Memory B cell (primary cell): Measurements from ENCODE around the gene TNFAIP3.

Experiments used
- ATAC-seq: fragments of 150-1000 bp; cut with Tn5 transposase; 2 replicates; pipeline ENCODE4 v1.10.0; 2021; ENCODE audit warnings: low read depth, mild to moderate bottlenecking, moderate library complexity
- DNase-seq, 2 donors: peaks; one replicate each; pipeline ENCODE4 v3.0.0; 2022; ENCODE audit warnings: low spot score in 2 of 2
- H3K27ac Mint-ChIP-seq: one replicate; pipeline ENCODE4 v1.8.0; 2022; ENCODE audit warnings: mild to moderate bottlenecking, moderate library complexity, mixed read lengths
- H3K27me3 Mint-ChIP-seq: one replicate; pipeline ENCODE4 v1.8.0; 2022; ENCODE audit warnings: mixed read lengths
- H3K36me3 Mint-ChIP-seq: one replicate; pipeline ENCODE4 v1.8.0; 2022; ENCODE audit warnings: mild to moderate bottlenecking, mixed read lengths
- H3K4me1 Mint-ChIP-seq: one replicate; pipeline ENCODE4 v1.8.0; 2022; ENCODE audit warnings: mixed read lengths
- H3K4me3 Mint-ChIP-seq: one replicate; pipeline ENCODE4 v1.8.0; 2022; ENCODE audit warnings: mild to moderate bottlenecking, moderate library complexity, mixed read lengths
- H3K9me3 Mint-ChIP-seq: one replicate; pipeline ENCODE4 v1.8.0; 2022; ENCODE audit warnings: mixed read lengths

Gene TNFAIP3

DNA sequence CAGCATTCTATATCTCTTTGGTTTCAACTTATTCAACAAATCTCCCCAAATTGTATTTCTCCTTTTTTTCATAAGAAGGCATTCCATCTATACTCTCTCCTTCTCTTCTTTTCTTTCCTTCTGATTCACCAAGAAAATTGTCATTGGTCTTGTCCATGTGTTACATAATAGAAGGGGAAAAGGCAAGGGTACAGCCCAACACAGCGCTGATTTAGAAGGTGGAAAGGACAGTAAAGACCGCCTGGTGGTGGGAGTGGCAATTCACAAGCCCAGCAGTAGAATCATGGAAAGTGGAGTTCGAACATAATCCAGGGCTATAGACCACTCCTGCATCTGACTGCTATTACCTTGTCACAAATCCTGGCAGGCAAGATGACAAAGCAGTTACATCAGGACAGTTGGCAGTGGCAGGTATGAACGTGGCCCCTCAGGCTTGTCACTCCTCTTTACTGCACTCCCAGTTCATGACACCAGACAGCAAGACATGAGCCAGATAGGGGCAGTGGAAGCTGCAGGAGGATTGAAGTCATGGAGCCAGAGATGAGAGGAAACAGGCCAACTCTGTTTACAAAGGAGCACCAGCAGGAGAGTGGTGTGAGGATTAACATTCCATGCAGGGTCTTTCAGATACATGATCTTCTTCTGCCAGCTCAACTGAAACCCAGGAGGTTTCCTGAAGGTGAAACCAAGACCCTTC lies 2.1 kb upstream of the TNFAIP3 start:
- no peaks in the 10 kb centered on the region for H3K9me3 Mint-ChIP-seq
- peaks cover 5% of the 10 kb centered on the region for H3K36me3 Mint-ChIP-seq
- ATAC-seq (no peak), DNase-seq (no peak)
- H3K27ac Mint-ChIP-seq, result peak overlapping the region; percentile 97
- H3K4me3 Mint-ChIP-seq, result no peak overlapping the region
- peaks cover 19% of the 10 kb centered on the region for H3K4me1 Mint-ChIP-seq
- H3K27me3 Mint-ChIP-seq, result no peaks in the 10 kb centered on the region

- Mint-ChIP-seq H3K27me3 (no peaks in the 10 kb centered on the region), H3K4me3 (peak overlapping the region; percentile 89), H3K36me3 (peaks cover 1% of the 10 kb centered on the region), H3K4me1 (peaks cover 28% of the 10 kb centered on the region), H3K27ac (peak overlapping the region; percentile 97), H3K9me3 (no peaks in the 10 kb centered on the region)
- DNase-seq, result peak in 1 of 2 donors; percentile 65
- peak; percentile 45 for ATAC-seq
These were observed 702 bp upstream of the TNFAIP3 start for GRCh38 chr6:137866200-137866913.

- Mint-ChIP-seq H3K4me3 (peak overlapping the region; percentile 87), H3K4me1 (peaks cover 40% of the 10 kb centered on the region), H3K9me3 (no peaks in the 10 kb centered on the region), H3K27ac (peak overlapping the region; percentile 97), H3K36me3 (peaks cover 4% of the 10 kb centered on the region), H3K27me3 (no peaks in the 10 kb centered on the region)
- ATAC-seq (no peak), DNase-seq (peak in 1 of 2 donors; percentile 36)
These were observed 838 bp downstream of the TNFAIP3 start for GRCh38 chr6:137867685-137868509.

GRCh38 chr6:137868721-137869548 lies 1.9 kb downstream of the TNFAIP3 start:
- Mint-ChIP-seq H3K27ac (peak overlapping the region; percentile 97), H3K4me3 (peak overlapping the region; percentile 87), H3K9me3 (no peaks in the 10 kb centered on the region), H3K36me3 (peaks cover 4% of the 10 kb centered on the region), H3K27me3 (no peaks in the 10 kb centered on the region), H3K4me1 (peaks cover 47% of the 10 kb centered on the region)
- DNase-seq, result no peak
- ATAC-seq, result no peak

- Mint-ChIP-seq H3K4me1 (peaks cover 48% of the 10 kb centered on the region), H3K27ac (peak overlapping the region; percentile 97), H3K27me3 (no peaks in the 10 kb centered on the region), H3K9me3 (no peaks in the 10 kb centered on the region), H3K36me3 (peaks cover 5% of the 10 kb centered on the region), H3K4me3 (peak overlapping the region; percentile 87)
- DNase-seq, result no peak
- ATAC-seq, result no peak
These were observed 2.7 kb downstream of the TNFAIP3 start for GRCh38 chr6:137869549-137870307.

DNA sequence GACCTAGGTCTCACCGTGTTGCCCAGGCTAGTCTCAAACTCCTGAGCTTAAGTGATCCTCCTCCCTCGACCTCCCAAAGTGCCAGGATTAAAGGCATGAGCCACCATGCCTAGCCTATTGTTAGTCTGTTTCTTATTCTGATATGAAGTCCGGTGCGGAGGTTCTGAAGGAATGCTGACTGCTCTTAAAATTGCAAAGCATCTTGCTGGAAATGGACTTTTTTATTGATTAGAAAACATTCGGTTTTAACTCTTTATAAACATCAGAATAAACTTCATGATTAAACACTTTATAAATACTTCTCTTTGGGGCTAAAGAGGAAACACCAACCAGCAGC lies 3.2 kb downstream of the TNFAIP3 start:
- no peaks in the 10 kb centered on the region for H3K9me3 Mint-ChIP-seq
- H3K27me3 Mint-ChIP-seq, result no peaks in the 10 kb centered on the region
- H3K27ac Mint-ChIP-seq, result peak overlapping the region; percentile 97
- ATAC-seq, result no peak
- H3K36me3 Mint-ChIP-seq, result peaks cover 10% of the 10 kb centered on the region
- DNase-seq, result no peak
- H3K4me3 Mint-ChIP-seq, result peak overlapping the region; percentile 87
- peaks cover 48% of the 10 kb centered on the region for H3K4me1 Mint-ChIP-seq

DNA sequence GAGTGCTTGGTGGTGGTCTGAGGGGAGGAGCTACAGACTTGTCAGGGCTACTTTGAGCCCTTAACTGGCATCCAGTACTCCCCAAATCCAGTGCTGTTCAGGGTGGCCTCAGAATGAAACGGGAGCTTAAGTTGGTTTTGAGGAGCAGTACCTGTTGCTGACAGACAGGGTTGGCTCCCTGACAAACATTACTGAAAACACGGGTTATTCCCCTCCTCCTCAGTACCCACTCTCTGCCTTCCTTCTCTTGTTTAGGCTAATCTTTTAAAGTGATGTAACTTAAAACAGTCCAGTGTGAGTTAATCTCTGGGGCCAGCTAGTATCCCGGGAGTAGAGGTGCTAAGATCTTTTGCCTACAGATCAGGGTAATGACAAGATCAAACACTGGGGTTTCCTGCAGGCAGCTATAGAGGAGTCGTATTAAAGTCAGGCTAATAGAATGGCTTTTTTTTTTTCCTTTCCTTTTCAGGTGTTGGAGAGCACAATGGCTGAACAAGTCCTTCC lies 3.7 kb downstream of the TNFAIP3 start:
- Mint-ChIP-seq H3K9me3 (no peaks in the 10 kb centered on the region), H3K36me3 (peaks cover 13% of the 10 kb centered on the region), H3K4me3 (peak overlapping the region; percentile 87), H3K4me1 (peaks cover 48% of the 10 kb centered on the region), H3K27ac (peak overlapping the region; percentile 97), H3K27me3 (no peaks in the 10 kb centered on the region)
- peak in 1 of 2 donors; percentile 27 for DNase-seq
- ATAC-seq, result no peak

GRCh38 chr6:137871291-137871690 lies 4.2 kb downstream of the TNFAIP3 start:
- H3K4me3 Mint-ChIP-seq, result peak overlapping the region; percentile 87

DNA sequence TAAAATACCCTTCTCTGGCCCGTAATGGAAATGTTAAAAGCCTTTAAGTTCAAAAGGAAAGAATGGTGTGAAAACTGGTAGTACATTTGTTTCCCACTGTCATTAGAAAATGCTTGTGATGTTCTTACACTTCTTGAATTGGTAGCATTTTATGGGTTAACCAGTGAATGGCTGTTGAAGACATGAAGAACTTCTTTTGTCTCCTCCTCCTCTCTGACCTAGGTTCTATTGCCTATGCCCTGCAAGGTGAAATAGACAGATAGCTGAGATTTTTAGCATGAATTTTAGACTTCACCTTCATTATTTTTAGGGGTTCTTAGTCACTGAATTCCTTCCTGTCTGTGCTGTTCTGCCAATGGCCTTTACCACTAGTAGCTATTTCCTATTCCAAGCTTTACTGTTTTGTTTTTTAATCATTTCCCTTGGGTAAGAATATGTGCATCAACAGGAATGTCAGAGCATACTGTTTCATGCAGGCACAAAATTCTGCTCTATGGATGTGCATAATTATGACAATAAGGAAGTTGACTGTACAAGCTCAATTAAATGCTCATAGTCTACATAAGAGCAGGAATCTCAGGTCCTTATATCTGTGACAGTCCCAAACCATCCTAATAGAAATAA lies 4.9 kb downstream of the TNFAIP3 start:
- no peak for DNase-seq
- peaks cover 44% of the 10 kb centered on the region for H3K4me1 Mint-ChIP-seq
- H3K4me3 Mint-ChIP-seq, result peak overlapping the region; percentile 87
- no peak for ATAC-seq
- H3K27ac Mint-ChIP-seq, result peak overlapping the region; percentile 97
- peaks cover 15% of the 10 kb centered on the region for H3K36me3 Mint-ChIP-seq
- H3K27me3 Mint-ChIP-seq, result no peaks in the 10 kb centered on the region
- no peaks in the 10 kb centered on the region for H3K9me3 Mint-ChIP-seq

More at GRCh38 chr6:137871291-137871690, 4.2 kb downstream of the TNFAIP3 start:
- Mint-ChIP-seq H3K4me1 (peaks cover 46% of the 10 kb centered on the region), H3K27ac (peak overlapping the region; percentile 97), H3K36me3 (peaks cover 15% of the 10 kb centered on the region), H3K9me3 (no peaks in the 10 kb centered on the region), H3K27me3 (no peaks in the 10 kb centered on the region)
- ATAC-seq, result no peak
- no peak for DNase-seq

DNA sequence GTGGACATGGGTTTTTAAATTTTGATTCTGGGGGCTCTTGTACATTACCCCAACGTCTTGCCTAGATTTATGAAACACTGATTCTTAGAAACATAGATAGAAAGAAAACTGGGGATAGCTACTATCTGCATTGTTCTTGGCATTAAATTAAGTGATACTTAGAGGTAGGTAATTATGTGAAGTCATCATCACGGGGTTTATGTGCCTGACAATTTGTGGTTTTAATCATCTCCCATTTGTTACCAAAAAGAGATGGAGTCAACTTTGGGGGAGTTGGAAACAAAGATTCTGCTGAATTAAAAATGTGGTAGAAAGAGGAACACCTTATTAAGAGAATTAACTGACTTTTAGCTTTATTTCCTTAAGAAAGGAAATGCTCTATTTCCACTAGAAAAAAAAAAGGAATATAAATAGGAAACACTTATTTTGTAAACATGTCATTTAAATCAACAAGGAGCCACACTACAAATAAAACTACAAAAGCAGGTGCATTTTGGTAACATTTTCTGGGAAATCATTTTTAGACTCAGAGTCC lies 5.6 kb downstream of the TNFAIP3 start:
- Mint-ChIP-seq H3K36me3 (peaks cover 20% of the 10 kb centered on the region), H3K4me1 (peaks cover 44% of the 10 kb centered on the region), H3K27me3 (no peaks in the 10 kb centered on the region), H3K27ac (peak overlapping the region; percentile 97), H3K4me3 (peak overlapping the region; percentile 87), H3K9me3 (no peaks in the 10 kb centered on the region)
- ATAC-seq (no peak), DNase-seq (no peak)

DNA sequence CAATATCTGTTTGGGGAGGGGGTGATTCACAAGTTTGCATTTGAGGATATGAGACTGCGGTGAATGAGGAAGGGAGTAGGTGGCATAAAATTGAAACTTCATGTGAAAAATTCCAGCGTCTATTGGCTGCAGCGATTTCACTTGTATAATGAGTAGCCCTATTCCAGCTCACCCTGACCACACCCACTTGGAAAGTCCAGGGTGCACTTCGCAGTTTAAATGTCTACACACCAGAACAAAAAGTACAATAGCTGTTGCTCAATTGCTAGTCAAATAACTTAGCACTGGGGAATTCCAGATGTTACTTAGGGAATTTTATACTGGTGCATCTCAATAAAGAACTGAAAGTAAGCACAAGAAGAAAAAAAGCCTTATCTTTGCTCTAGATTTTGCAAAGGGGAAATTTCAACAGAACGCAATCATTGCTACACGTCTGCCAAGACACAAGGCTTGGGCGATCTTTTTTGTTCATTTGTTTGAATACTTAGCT lies 6.3 kb downstream of the TNFAIP3 start:
- Mint-ChIP-seq H3K9me3 (no peaks in the 10 kb centered on the region), H3K27ac (peak overlapping the region; percentile 97), H3K27me3 (no peaks in the 10 kb centered on the region), H3K4me3 (peak overlapping the region; percentile 48), H3K4me1 (peaks cover 44% of the 10 kb centered on the region), H3K36me3 (peaks cover 24% of the 10 kb centered on the region)
- DNase-seq (peak in 1 of 2 donors; percentile 67), ATAC-seq (peak; percentile 81)
